AML-193 (cell line): Measurements from ENCODE around the gene MVK.
"Not testable (repeated sequence)": the region's sequence is repeated elsewhere in the genome, so short reads cannot be mapped to it uniquely, and the experiment has no call there.

Experiments
- DNase-seq, 2 experiments: peaks; one replicate each; lab custom pipeline; 2025; lab: John Stamatoyannopoulos, UW

The MVK gene

DNA sequence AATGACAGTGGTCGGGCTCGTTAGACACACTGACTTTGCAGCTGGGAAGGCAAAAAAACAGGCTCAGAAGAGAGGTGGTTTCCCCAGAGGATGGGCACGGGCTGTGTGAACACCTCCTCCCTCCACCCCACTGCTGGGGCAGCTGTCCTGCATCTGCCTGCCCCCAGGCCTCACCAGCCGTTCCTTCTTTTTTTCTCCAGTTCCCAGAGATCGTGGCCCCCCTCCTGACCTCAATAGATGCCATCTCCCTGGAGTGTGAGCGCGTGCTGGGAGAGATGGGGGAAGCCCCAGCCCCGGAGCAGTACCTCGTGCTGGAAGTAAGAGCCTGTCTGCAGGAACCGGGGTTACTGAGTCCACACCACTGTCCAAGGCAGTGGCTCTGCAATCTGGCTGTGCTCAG, 17.4 kb downstream of the MVK start:
- DNase-seq: no peak

DNA sequence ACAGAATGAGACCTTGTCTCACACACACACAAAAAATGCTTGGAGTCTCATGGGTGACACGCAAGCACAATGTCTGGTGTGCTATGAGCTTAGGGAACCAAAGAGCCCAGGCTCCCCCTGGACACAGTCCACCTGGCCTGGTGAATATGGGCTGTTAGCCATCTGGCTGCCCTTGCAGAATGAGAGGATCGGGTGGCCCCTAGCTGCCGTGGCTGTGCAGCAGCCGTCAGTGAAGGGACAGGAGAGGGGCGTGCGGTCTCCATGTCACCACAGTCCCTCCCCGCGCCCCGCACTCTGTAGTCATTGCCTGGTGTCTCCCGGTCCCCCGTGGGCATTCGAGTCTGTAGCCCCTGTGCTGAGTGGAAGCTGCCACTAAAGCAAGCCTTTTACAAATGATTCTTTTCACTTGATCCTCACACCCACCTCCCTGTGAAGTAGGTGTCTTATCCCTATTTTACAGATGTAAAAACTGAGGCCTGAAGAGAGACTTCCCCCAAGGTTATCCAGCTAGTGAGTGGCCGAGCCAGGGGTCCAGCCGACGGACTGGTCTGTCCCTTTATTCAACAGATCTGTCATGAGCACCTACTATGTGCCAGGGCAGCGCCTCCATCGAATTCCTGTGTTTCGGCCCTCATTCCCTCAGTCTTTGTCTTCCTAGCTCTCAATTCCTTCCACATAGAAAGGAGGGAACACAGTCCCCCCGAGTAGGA, 18.8 kb downstream of the MVK start:
- DNase-seq: no peak

DNA sequence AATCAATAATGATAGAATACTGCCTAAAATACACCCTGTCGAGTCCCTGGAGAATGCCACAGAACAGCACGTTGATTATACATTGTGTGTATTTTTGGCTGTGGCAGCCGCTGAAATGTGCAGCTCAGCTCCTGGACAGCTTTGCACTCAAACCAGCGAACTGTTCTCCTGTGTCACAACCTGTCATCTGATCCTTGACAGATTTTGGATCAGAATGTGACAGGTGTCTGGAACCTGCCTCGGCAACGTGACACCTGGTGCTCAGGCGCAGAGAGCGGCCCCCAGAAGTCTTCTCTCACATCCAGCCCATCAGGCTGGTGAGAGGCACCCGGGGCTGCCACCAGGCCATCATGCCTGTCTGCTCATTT, 19.3 kb downstream of the MVK start:
- DNase-seq: no peak

- DNase-seq: no peak
Measured at GRCh38 chr12:109594556-109595317, 21.1 kb downstream of the MVK start.

GRCh38 chr12:109595321-109595902, 21.8 kb downstream of the MVK start:
- peak; percentile 10 to 20 for DNase-seq

DNA sequence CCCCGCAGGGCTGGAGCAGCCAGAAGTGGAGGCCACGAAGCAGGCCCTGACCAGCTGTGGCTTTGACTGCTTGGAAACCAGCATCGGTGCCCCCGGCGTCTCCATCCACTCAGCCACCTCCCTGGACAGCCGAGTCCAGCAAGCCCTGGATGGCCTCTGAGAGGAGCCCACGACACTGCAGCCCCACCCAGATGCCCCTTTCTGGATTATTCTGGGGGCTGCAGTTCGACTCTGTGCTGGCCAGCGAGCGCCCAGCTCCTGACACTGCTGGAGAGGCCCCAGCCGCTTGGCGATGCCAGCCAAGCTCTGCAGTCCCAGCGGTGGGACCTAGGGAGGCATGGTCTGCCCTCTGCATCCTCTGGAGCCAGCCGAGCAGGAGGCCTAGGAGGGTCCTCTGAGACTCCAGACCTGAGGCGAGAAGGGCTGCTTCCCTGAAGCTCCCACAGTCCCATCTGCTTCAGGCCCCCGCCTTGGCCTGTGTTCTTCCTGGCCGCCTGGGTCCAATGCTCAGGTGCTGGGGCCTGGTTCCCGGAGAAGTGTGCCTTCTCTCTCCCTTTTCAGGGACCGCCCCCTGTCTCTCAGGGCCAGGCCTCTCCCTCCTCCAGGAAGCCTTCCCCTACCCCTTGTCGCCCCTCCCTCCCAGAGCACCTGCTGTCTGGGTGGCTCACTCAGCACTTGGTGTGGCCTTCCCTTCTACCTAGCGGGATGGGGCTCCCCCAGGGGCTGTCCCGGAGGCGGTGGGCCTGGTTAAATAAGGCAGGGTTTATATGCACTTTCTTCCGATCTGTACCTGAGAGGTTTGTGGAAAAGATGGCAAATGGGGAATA, 23.0 kb downstream of the MVK start:
- no peak for DNase-seq

GRCh38 chr12:109597414-109597794, 23.8 kb downstream of the MVK start:
- DNase-seq: no peak

- peak; percentile 52 to 58 for DNase-seq
Measured at GRCh38 chr12:109597795-109598427, 24.3 kb downstream of the MVK start.

- DNase-seq: no peak
Measured at GRCh38 chr12:109598428-109598854, 24.8 kb downstream of the MVK start.

DNA sequence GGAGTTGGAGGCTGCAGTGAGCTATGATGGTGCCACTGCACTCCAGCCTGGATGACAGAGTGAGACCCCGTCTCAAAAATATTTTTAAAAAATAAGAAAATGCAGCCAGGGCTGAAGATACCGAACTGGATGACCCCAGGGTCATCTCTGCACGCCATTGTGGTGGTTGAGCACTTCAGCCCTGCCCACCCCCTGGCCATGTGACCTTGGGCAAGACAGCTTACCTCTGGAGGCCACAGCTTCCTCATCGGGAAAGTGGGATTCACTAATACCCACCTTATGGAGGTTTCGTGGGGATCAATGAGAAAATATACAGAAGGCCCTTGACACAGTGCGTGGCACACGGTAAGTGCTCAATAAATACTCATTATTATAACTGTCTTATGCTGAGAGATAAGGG, 25.5 kb downstream of the MVK start:
- no peak for DNase-seq

DNA sequence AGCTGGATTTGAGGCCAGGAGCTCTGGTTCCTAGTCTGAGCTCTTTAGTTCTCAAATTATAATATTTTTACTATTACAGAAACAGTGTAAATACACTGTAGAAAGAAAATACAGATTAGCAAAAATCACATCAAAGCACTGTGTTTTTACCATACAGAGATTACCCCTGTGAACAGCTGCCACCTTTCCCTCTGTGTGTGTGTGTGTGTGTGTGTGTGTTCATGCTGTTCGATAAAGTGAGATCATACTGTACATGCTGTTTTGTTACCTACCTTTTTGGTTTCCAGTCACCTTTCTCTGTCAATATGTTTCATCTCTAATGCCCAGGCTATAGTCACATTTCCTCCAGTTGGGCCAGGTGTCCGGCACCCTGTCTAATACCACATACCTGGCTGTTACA, 26.9 kb downstream of the MVK start:
- no peak for DNase-seq

DNA sequence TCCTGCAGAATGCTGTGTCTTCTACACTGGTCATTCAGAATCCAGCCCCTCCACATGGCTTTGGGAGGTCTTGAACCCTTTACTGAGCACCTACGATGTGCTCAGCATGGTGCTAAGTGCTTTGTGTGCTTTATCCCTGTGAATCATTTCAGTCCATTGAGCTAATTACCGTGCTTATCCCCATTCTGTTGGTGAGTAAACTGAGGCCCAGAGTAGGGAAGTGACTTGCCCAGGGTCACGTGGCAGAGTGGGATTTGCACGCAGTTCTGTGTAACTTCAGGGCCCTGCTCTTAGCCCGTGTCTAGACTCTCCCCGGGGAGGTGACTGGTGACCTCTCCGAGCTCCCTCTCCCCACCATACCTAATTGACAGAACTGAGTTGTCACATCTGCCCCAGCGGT, 27.4 kb downstream of the MVK start:
- no peak for DNase-seq

DNA sequence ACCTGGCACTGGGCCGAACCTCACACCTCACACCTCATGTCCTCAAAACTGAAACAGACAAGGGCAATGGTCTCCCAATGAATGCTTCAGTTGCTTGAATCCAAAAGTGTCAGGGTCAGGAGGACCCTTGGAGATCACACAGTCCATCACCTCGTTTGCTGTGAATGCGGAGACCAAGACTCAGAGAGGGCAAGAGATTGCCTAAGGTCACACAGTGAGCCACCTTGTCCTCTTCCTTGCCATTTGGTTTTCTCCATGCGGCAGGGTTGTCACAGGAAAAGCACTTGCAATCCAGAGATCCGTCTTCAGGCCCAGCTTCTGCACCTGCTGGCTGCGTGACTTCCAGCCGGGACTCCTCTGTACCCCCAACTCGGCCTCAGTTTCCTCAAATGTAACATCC, 28.0 kb downstream of the MVK start:
- no peak for DNase-seq

- not testable (repeated sequence) for DNase-seq
Measured at GRCh38 chr12:109602132-109602531, 28.5 kb downstream of the MVK start.

DNA sequence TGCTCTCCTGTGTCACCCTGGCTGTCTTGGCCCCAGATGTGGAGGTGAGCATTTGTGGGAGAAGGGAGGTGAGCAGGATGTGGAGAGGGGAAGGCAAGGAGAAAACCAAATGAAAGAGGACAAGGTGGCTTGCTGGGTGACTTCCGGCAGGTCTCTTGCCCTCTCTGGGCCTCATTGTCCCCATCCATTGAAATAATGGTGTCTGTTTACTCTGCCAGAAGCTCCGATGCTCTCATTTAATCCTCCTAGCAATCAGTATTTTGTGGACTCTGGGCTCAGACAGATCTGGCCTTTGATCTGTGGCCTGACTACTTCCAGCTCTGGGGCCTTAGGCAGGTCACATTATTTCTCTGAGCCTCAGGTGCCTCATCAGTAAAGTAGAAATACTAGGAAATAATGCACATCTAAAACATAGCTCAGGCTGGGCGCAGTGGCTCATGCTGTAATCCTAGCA, 30.6 kb downstream of the MVK start:
- DNase-seq: no peak

GRCh38 chr12:109605016-109605415, 31.4 kb downstream of the MVK start:
- DNase-seq: no peak

- DNase-seq: no peak
Measured at GRCh38 chr12:109605599-109606228, 32.1 kb downstream of the MVK start.

GRCh38 chr12:109606320-109607028, 32.9 kb downstream of the MVK start:
- no peak for DNase-seq

DNA sequence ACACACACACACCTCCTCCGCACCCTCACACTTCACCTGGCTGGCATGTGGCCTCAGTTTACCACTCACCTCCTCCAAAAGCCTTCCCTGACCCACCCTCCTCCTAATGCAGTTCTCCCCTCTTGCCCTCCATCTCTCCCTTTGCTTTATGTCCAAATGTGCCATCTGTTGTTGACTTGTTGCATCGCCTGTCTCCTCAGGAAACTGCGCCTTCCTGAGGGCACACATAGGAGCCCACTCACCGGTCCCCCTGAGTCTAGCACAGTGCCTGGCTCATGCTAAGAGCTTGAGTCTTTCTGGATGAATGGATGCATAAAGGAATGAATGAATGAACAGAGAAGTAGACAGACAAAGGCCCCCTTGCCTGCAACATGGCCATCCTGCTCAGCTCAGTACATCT, 34.0 kb downstream of the MVK start:
- DNase-seq: no peak

DNA sequence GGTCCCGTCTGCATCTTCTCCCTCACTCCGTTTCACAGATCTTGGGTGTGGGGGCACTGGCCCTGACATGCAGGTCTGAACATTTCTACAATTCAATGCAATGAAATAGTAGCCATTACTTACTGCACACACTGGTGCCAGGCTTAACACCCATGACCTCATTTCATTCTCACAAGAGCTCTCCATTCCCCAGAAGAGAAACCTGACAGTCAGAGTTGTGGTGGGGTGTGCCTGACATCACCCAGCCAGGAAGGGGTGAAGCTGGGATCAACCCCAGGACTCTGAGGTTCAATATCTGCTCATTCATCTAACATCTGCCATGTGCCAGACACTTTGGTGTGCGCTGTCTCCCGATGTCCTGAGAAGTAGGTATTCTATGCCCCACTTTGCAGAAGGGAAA, 34.7 kb downstream of the MVK start:
- no peak for DNase-seq

- DNase-seq: no peak
Measured at GRCh38 chr12:109608793-109609192, 35.2 kb downstream of the MVK start.
